ENCODE data around the gene RBM18. TPM values are rescaled to one million over a fixed set of nuclear protein-coding genes. Genes with fewer than 3 reads are reported as not detected.

Gene RBM18
- total RNA-seq, 1 experiment from 2014 or later = 12.3 TPM

DNA sequence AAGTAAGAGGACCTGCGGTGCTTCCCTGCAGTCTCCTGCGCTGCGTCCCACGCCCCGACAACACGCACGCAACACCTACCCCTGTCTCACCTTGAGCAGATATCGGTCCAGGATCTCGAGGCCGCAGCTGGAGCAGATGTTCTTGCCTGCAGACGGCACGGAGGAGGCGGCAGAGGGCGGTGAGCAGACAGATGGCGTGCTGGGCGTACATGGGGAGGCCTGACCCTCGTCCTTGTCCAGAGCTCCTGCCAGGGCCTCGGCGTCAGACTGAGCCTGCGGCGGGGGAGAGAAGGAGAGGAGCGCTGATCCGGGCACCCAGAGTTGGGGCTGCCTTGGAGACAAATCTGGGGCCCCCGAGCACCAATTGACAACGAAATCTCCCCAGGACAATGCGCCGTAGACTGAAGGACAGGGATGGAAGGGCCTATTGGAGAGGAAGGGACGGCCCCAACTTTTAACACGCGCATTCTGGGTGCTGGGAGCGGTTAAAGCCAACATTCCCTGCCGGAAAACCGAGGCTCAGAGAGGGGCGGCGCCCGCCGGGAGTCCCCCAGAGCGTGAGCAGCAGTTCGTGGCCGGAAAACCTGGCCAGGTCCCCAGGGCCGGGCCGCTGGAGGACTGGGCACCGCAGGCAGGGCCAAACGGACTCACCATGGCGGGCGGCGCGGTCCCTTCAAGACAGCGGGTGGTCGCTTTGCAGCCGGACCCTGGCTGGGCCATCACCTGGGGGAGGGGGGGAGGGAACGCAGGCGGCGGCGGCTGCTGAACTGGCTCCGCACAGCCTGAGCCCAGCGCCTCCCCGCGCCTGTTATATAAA lies 37.7 kb downstream of the RBM18 start:
- no peak for DNase-seq (ENCODE audit: low read depth)
- in situ Hi-C loops (cut with HindIII; ENCODE audit: low pct_unique_long_range_greater_than_20kb, low sequenced_read_pairs) = no loop called here

DNA sequence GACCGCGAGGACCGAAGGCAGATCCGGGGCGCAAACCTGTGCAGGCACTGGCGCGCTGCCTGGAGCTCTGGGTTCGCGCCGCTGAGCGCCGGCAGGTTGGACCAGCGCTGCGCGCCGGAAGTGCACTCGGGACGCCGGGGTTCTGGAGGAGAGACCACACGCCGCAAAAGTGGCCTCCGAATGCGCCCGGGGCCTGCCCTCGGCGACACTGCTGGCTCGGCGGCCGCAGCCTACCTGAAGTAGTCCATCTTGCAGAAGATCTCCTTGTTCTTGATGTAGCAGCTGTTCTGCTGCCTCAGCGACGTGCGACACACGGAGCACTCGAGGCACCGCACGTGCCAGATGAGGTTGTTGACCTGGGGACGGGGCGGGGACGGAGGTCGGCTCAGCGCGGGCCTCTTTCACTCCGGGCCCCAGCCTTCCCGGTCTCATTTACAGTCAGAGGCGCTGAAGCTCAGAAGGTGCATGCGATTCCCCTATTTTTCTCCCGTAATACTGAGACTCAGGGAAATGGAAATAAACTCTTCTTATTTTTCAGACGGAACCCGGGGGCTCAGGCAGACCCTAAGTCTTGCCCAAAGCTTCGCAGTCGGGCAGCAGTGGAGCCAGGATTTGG lies 38.4 kb downstream of the RBM18 start:
- DNase-seq (ENCODE audit: low read depth) = no peak
- in situ Hi-C loops (cut with HindIII; ENCODE audit: low pct_unique_long_range_greater_than_20kb, low sequenced_read_pairs) = no loop called here

DNA sequence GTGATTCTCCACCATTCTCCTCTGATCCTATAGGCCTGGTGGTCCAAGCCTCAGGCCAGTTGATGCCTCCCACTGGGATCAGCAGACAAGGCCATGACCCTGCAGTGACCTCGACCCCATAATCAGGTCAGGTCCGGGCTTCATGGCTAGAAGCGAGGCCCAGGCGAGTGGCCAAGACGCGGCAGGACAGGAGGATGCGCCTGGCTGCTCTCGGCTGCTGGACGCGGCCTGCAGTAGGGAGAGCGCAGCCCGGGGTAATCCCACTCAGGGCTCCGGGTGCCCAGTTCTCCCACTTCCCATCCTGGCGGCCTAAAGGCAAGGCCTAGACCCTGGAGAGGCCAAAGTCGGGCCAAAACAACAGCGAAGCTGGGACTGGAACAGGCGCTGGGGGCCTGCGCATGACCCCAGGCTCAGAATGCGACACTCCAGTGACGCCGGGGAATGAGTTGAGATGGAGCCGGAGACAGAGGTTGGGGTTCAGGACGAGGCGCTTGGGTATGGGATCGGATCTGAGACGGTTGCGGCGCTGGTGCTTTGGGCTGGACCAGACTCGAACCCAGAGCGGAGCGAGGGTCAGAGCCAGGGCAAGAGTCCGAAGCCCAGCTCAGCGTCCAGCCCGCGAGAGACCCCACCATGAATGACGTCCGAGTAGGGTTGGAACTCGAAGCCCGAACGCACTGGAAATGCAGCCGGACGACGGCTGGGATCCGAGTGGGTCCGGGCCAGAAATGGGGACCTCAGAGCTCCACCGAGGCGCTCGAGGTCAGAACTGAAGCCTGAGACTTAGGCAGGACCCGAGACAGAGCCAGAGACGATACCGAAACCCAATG lies 39.1 kb downstream of the RBM18 start:
- in situ Hi-C loops (cut with HindIII; ENCODE audit: low pct_unique_long_range_greater_than_20kb, low sequenced_read_pairs) = no loop called here
- DNase-seq (ENCODE audit: low read depth) = no peak

DNA sequence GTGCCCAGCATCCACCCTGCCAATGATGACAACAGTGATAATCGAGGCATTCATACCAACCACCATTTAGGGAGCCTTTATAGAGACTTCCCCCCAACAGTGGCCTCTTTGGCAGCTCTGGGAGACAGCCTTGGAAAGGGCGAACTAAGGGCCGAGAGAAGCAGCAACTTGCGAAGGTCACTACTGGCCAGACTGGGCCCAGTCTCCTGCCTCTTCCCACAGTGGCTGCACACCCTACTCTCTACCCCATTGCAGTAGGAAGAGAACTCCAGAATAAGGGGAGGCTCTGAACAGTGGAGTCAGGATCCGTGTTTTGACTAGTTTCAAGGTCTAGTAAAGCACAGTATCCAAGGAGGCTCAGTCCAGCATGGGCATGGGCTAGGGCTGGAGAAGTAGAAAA lies 41.2 kb downstream of the RBM18 start:
- in situ Hi-C loops (cut with HindIII; ENCODE audit: low pct_unique_long_range_greater_than_20kb, low sequenced_read_pairs) = no loop called here
- DNase-seq (ENCODE audit: low read depth) = no peak

DNA sequence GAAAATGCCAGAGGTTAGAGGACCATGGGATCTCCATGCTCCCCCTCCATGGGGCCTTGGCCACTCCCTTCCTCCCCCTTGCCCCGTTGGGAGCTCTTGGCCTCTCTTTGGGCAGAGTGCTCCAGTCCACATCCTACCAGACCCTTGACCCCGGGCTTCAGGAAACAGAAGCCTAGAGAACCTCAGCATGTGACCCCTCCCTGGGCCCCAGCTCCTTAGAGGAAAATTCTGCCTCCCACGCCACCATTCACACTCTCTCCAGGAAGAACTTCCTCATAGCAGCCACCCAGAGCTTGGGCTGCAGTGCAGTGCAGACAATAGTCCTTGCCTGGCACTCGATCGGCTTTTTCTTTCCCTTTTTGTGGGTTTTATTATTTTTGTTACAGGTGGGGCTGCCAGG lies 41.8 kb downstream of the RBM18 start:
- no peak for DNase-seq (ENCODE audit: low read depth)
- in situ Hi-C loops (cut with HindIII; ENCODE audit: low pct_unique_long_range_greater_than_20kb, low sequenced_read_pairs) = no loop called here

DNA sequence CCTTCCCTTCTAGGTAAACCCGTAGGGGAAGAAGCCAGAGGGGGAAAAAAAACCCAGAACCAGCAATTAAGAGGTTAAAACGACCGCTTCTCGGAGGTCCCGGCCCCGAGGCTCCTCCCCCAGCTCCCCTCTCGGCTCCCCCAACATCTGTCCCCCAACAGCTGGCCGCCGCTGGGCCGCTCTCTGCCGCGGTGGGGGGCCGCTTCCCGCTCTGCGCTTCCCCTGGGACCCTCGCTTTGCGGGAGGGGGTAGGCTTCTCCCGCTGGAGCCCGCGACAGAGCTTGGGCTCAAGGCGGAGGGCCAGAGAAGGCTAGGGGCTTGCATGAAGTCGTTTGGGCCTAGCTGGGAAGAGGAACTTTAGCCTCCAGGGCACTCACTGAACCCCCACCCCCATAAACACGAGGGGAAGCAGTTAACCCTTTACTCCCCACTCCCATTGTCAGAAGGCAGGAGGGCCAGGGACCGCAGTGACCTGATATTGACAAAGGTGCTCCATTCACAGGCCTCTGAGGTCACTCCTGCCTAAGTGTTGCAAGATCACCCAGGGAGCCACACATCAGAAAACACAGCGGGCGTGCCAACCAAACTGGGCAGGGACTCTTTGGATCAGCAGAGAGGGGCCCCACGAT lies 43.3 kb downstream of the RBM18 start:
- DNase-seq (ENCODE audit: low read depth) = no peak
- in situ Hi-C loops (cut with HindIII; ENCODE audit: low pct_unique_long_range_greater_than_20kb, low sequenced_read_pairs) = no loop called here

DNA sequence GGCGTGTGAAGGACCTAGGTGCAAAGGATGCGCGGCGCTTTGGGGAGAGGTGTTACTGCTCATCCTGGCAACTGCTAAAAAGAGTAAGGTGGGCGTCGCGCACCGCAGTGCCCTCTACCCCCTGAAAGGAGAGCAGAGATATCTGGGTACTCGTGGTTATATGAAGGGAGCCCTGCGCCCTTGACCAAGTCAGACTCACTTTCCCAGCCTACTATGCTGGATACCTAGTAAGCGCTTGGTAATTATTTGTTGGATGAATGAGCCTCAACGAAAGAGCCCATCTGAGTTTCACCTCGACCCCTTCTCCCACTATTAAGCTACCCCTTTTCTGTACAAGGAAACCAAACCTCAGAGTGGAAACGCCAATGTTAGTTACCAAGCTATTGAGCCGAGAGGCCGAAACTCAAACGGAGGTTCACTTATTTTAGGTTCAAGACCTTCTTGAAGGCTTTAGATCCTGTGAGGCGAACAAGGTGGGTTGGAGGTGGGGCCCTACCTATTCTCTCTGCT lies 43.9 kb downstream of the RBM18 start:
- DNase-seq (ENCODE audit: low read depth) = no peak
- in situ Hi-C loops (cut with HindIII; ENCODE audit: low pct_unique_long_range_greater_than_20kb, low sequenced_read_pairs) = no loop called here

DNA sequence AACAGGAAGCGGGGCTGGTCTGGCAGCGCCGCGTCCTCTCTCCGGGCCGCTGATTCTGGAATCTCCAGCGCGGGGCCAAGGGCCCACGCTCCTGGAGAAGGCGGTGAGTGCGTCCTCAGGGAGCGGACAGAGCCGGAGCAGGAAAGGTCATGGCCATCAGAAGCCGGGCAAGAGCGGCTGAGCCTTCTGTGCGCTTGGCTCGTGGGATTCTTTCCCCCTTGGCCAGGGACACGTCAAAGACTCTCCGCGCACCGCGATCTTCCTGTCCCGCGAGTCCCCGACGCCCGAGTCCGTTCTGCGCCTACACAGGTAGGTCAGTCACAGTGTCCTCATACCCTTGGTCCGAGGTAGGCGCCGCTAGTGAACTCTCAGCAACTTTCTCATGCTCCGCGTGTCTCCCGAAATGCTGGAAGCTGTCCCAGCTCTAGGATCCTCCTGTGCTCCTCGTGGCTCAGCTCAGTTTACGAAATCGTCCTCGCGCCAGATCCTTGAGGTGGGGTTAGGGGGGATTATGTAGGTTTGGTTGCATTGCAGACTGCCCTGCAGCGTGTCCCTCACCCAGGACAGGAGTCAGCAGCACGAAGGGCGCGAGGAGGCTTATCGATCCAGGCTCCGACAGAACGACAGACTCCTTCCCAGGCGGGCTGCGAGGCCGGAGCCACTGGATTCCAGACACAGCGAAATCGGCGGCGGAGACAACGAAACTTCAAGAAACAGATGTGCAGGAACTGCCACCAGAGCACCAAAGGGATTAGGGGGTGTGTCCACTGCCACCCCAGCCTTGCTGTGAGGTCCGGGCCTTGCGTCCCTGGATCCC lies 44.6 kb downstream of the RBM18 start:
- in situ Hi-C loops (cut with HindIII; ENCODE audit: low pct_unique_long_range_greater_than_20kb, low sequenced_read_pairs) = no loop called here

DNA sequence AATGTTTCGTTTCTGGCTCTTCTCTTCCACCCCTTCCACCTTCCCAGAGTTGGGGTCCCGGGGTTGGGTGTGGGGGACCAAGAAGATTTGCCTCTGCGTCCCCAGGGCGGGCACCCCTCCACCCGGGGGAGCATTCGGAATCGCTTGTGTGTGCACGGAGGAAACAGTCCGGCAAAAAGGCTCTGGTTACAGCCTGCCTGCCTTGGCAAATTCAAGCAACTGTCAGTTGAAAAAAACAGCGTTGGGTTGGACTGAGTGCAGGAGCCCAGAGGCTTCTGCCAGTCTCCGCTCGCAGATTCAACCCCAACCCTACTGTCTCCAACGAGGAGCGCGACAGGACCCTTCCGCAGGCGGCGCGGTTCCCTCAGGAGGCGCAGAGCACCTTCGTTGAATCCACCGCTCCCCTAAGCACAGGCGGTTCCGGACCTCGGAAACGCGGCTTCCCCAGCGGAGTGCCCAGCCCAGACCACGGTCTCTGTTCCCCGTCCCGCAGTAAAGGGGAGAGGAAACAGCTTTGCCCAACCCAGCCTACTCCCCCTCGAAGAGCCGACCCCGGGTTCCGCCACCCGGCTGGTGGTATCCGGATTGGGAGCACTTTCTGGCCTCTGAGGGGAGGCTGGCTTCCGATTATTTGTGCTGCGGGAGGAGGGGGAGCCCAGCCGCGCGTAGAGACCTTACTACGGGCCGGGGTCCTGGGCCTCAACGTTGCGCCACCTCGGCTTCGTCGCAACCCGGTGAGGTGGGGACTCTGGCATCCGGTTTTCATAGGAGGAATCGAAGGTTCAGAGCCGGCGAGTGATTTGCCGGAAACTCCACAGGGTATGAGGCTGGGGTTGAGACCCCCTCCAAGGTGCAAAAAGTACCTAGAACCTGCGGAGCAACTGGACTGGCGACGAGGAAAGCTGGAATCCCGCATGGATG lies 45.4 kb downstream of the RBM18 start:
- in situ Hi-C loops (cut with HindIII; ENCODE audit: low pct_unique_long_range_greater_than_20kb, low sequenced_read_pairs) = no loop called here
- DNase-seq (ENCODE audit: low read depth) = no peak

More for the DNA sequence above, 44.6 kb downstream of the RBM18 start:
- no peak for DNase-seq (ENCODE audit: low read depth)

DNA sequence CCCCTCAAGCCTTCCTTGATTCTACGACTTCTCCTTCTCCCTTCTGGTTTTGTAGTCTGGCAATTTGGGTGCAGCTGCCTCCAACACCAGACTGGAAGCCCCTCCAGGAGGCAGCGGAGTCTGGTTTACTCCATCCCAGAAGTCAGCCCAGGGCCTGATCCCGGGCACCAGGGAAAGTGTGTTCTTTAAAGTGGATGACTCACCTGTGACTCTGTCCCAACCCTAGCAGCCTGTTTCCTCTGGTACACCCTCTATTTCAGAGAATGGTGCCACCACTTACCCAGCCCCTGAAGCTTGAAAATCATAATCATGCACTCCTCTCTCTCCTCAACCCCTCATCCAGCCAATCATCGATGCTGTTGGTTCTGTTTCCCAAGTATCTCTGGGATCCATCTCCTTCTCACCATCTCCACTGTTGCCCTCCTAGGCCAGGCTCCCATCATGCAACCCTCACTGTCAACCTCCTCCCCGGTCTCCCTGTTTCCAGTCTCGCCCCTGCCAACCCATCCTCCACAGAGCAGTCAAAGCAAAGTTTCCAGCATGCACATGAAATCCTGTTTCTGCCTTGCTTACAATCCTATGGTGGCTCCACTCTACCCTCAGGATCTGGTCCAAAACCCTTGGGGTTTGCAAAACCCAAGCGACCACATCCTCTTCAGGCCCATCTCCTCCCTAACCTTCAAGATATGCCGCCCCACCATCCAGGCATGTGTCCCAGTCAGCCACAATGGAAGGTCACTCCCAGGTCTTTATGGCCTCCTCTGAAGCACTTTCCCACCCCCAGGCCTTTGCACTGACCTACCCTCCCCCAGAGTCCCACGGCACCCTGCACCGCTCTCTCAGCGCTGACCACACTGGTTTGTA lies 46.3 kb downstream of the RBM18 start:
- in situ Hi-C loops (cut with HindIII; ENCODE audit: low pct_unique_long_range_greater_than_20kb, low sequenced_read_pairs) = no loop called here
- DNase-seq (ENCODE audit: low read depth) = no peak

DNA sequence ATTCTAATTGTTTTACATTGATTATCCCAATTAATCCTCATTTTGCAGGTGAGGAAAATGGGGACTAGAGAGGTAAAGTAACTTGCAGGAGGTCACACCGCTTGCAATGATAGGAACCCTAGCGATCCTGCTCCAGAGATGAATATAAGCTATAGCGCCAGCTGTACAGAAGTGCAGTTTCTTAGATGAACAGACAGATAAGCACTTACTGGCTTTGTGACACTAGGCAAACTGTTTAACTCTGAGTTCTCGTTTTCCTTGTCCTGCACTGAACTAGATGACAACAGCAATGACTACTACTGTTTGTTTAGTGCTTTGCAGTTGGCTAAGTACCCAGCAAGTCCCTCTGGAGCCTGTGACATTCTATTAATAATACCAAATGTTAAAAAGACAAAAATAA lies 47.0 kb downstream of the RBM18 start:
- in situ Hi-C loops (cut with HindIII; ENCODE audit: low pct_unique_long_range_greater_than_20kb, low sequenced_read_pairs) = no loop called here
- no peak for DNase-seq (ENCODE audit: low read depth)

DNA sequence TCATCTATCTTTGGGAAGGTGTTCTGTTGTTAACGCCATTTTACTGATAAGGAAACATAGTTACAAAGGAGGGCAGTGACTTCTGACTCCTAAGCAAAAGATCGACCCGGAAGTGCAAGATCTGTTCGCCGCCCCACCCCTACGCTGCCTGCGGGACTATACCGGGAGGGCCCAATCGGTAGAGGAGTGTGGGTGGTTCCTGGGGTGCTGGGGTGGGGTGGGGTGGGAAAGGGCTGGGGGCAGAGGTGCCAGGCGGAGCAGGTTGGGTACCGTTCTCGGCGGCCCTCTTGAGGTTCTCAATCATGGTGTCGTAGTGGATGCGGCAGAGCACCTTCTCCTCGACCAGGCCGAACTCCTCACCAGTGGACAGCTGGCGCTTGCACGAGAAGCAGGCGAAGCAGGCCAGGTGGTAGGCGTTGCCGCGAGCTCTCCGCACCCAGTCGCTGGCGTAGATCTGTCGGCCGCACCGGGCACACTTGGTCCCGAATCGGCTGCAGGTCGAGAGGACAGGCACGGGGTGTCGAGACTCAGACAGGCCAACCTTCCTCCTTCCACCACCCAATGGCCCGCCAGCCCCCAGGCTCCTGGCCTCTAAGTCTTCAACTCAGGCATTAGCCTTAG lies 47.7 kb downstream of the RBM18 start:
- in situ Hi-C loops (cut with HindIII; ENCODE audit: low pct_unique_long_range_greater_than_20kb, low sequenced_read_pairs) = no loop called here
- no peak for DNase-seq (ENCODE audit: low read depth)

DNA sequence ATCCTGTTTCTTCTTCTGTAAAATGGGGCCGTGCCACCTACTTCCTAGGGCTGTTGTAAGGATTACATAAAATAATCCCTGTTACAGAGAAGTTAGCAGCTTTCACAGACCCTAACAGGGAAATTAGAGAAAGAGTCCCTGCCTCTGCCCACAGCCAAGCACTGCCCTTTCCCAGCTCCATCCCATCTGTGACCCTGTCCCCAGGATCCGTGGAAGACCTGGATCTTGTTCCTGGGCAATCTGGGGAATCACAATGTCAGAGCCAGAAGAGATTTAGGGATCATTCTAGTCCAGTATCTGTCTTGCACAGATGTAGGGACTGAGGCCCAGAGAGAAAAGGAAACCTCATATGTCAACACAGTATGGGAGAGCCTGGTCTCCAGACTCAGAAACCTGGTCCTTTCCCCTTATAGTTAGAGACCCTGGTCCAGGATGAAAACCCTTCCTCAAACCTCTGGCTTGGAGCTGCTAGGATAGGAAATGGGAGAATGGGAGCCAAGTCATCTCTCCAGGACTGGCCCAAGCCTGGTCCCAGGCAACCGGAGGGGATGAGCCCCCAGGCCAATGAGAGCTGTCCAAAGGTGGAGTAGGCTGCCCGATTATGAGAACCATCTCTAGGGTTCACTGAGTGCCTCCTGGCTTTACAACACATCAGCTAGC lies 48.4 kb downstream of the RBM18 start:
- in situ Hi-C loops (cut with HindIII; ENCODE audit: low pct_unique_long_range_greater_than_20kb, low sequenced_read_pairs) = no loop called here
- no peak for DNase-seq (ENCODE audit: low read depth)

DNA sequence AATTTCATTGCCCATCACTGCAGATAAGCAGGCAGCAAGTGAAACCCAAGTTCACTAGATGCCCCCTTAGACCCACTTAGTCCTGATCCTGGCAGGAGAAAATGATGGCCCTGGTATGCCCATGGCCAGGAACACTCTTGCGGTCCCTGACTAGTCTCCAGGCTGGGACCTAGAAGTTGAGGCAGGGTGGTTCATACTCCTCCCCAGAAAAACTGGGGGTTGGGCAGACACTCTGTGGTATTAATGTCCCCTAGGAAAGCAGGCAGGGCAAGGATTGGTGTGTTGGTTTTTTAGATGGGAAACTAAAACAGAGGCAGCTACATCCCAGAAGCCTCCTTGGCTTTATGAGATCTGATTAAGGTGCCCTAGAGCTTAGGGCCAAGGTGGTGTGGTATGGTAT lies 49.0 kb downstream of the RBM18 start:
- no peak for DNase-seq (ENCODE audit: low read depth)
- in situ Hi-C loops (cut with HindIII; ENCODE audit: low pct_unique_long_range_greater_than_20kb, low sequenced_read_pairs) = no loop called here

DNA sequence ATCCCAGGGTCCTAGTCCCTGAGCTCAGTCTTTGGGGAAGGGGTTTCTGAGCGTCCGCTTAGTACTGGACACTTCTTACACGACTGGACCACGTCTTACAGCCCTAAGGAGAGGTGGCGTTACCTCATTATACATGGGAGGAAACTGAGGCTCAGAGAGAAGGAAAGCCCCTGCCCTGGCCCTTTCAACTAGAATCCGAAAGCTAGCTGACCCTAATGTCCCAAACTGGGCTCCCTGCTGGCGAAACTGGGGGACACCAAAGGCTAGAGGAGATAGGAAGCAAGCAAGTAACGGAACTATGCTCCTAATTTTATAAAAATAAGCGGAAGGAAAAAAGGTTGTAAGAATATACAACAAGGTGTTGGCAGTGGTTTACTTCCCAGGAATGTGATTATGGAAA lies 50.1 kb downstream of the RBM18 start:
- in situ Hi-C loops (cut with HindIII; ENCODE audit: low pct_unique_long_range_greater_than_20kb, low sequenced_read_pairs) = no loop called here

More for the DNA sequence above, 50.1 kb downstream of the RBM18 start:
- DNase-seq (ENCODE audit: low read depth) = no peak
